GM06990 (cell line): Measurements from ENCODE around the gene EIF2S3.
"Not testable (repeated sequence)": the region's sequence is repeated elsewhere in the genome, so short reads cannot be mapped to it uniquely, and the experiment has no call there.

Experiments
- DNase-seq: peaks from one replicate; pipeline ENCODE4 v3.0.0-alpha.2; 2011; ENCODE audit not compliant: insufficient read length; ENCODE audit errors: extremely low read depth
- H3K27me3 ChIP-seq: replicated peaks from 2 replicates; pipeline ENCODE4 v1.6.0; 2011; ENCODE audit warnings: low read length; ENCODE audit not compliant: control insufficient read depth, insufficient read depth
- H3K36me3 ChIP-seq: 2 replicates; pipeline ENCODE4 v1.5.1; 2011; ENCODE audit warnings: low read length; ENCODE audit not compliant: control insufficient read depth, insufficient read depth
- H3K4me3 ChIP-seq: replicated peaks from 2 replicates; pipeline ENCODE4 v1.5.1; 2011; ENCODE audit warnings: low read depth, mild to moderate bottlenecking, control low read depth, low read length
- CTCF ChIP-seq: IDR thresholded peaks from 2 replicates; pipeline ENCODE4 v1.5.1; 2011; ENCODE audit warnings: low read length, control low read depth, mild to moderate bottlenecking, inconsistent platforms; ENCODE audit not compliant: insufficient read depth, poor library complexity, severe bottlenecking

Gene EIF2S3

GRCh38 chrX:24027985-24028384 is 26.8 kb upstream of the EIF2S3 start:
- DNase-seq, result no peak

GRCh38 chrX:24030597-24030996 is 24.2 kb upstream of the EIF2S3 start:
- DNase-seq, result no peak
- no peak for TF ChIP-seq CTCF
- no peak overlapping the region for H3K4me3 ChIP-seq
- H3K36me3 ChIP-seq, result no peaks in the 10 kb centered on the region
- H3K27me3 ChIP-seq, result no peaks in the 10 kb centered on the region

More at GRCh38 chrX:24027985-24028384, 26.8 kb upstream of the EIF2S3 start:
- no peaks in the 10 kb centered on the region for H3K27me3 ChIP-seq
- TF ChIP-seq CTCF, result no peak
- no peaks in the 10 kb centered on the region for H3K36me3 ChIP-seq
- no peak overlapping the region for H3K4me3 ChIP-seq

GRCh38 chrX:24034485-24034884 is 20.3 kb upstream of the EIF2S3 start:
- no peak for DNase-seq
- Histone ChIP-seq H3K36me3 (no peaks in the 10 kb centered on the region), H3K27me3 (no peaks in the 10 kb centered on the region), H3K4me3 (no peak overlapping the region)
- TF ChIP-seq CTCF, result no peak

- Histone ChIP-seq H3K27me3 (no peaks in the 10 kb centered on the region), H3K4me3 (no peak overlapping the region), H3K36me3 (no peaks in the 10 kb centered on the region)
- no peak for DNase-seq
- TF ChIP-seq CTCF, result no peak
Observed at GRCh38 chrX:24037729-24038128, 17.0 kb upstream of the EIF2S3 start.

- not testable (repeated sequence) for H3K27me3 ChIP-seq, DNase-seq, H3K36me3 ChIP-seq, H3K4me3 ChIP-seq
Observed at GRCh38 chrX:24046060-24046459, 8.7 kb upstream of the EIF2S3 start.

- H3K4me3 ChIP-seq, H3K36me3 ChIP-seq, DNase-seq, H3K27me3 ChIP-seq: not testable (repeated sequence)
Observed at GRCh38 chrX:24049643-24050042, 5.1 kb upstream of the EIF2S3 start.

DNA sequence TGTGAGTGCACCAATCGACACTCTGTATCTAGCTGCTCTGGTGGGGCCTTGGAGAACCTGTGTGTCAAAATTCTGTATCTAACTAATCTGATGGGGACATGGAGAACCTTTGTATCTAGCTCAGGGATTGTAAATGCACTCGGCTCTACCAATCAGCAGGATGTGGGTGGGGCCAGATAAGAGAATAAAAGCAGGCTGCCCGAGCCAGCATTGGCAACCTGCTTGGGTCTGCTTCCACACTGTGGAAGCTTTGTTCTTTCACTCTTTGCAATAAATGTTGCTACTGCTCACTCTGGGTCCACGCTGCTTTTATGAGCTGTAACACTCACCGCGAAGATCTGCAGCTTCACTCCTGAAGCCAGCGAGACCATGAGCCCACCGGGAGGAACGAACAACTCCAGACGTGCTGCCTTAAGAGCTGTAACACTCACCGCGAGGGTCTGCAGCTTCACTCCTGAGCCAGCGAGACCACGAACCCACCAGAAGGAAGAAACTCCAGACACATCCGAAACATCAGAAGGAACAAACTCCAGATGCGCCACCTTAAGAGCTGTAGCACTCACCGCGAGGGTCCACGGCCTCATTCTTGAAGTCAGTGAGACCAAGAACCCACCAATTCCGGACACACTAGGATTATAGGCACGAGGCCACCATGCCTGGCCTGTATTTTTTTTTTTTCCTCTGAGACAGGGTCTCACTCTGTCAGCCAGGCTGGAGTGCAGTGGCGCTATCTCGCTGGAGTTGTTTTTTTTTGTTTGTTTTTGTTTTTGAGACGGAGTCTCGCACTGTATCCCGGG is 4.0 kb upstream of the EIF2S3 start:
- DNase-seq, H3K36me3 ChIP-seq, H3K27me3 ChIP-seq, H3K4me3 ChIP-seq: not testable (repeated sequence)
